ENCODE results near the gene GPX4.

GPX4 gene

GRCh38 chr19:1116726-1117581, 13.2 kb downstream of the GPX4 start:
- H3K27me3 ChIP-seq (ENCODE audit: control insufficient read depth in 1 of 2, insufficient read depth in 2 of 2, low read length in 2 of 2), result no peaks in the 10 kb centered on the region
- no peak overlapping the region for H3K4me3 ChIP-seq (ENCODE audit: low read depth in 1 of 2, low read length in 2 of 2)
- H3K4me1 ChIP-seq (ENCODE audit: insufficient read depth, low read length), result peaks cover 15% of the 10 kb centered on the region
- peaks cover 51% of the 10 kb centered on the region for H3K36me3 ChIP-seq (ENCODE audit: insufficient read depth, low read length)
- H3K27ac ChIP-seq (ENCODE audit: low read depth, low read length), result no peak overlapping the region
- no peak overlapping the region for H3K9ac ChIP-seq (ENCODE audit: low read length)
- H3K9me3 ChIP-seq (ENCODE audit: low read length), result no peaks in the 10 kb centered on the region

GRCh38 chr19:1117654-1118053, 13.9 kb downstream of the GPX4 start:
- Histone ChIP-seq H3K27ac (ENCODE audit: low read depth, low read length) (no peak overlapping the region), H3K36me3 (ENCODE audit: insufficient read depth, low read length) (peaks cover 51% of the 10 kb centered on the region)

GRCh38 chr19:1118999-1119398, 15.2 kb downstream of the GPX4 start:
- no peaks in the 10 kb centered on the region for H3K9me3 ChIP-seq (ENCODE audit: low read length)
- no peak overlapping the region for H3K27ac ChIP-seq (ENCODE audit: low read depth, low read length)
- no peaks in the 10 kb centered on the region for H3K27me3 ChIP-seq (ENCODE audit: control insufficient read depth in 1 of 2, insufficient read depth in 2 of 2, low read length in 2 of 2)
- no peak overlapping the region for H3K4me3 ChIP-seq (ENCODE audit: low read depth in 1 of 2, low read length in 2 of 2)
- H3K9ac ChIP-seq (ENCODE audit: low read length), result no peak overlapping the region
- peaks cover under 1% of the 10 kb centered on the region for H3K4me1 ChIP-seq (ENCODE audit: insufficient read depth, low read length)
- peaks cover 57% of the 10 kb centered on the region for H3K36me3 ChIP-seq (ENCODE audit: insufficient read depth, low read length)

More at GRCh38 chr19:1117654-1118053, 13.9 kb downstream of the GPX4 start:
- no peaks in the 10 kb centered on the region for H3K9me3 ChIP-seq (ENCODE audit: low read length)
- no peaks in the 10 kb centered on the region for H3K27me3 ChIP-seq (ENCODE audit: control insufficient read depth in 1 of 2, insufficient read depth in 2 of 2, low read length in 2 of 2)
- H3K4me1 ChIP-seq (ENCODE audit: insufficient read depth, low read length), result peaks cover 13% of the 10 kb centered on the region
- H3K4me3 ChIP-seq (ENCODE audit: low read depth in 1 of 2, low read length in 2 of 2), result no peak overlapping the region
- H3K9ac ChIP-seq (ENCODE audit: low read length), result no peak overlapping the region

DNA sequence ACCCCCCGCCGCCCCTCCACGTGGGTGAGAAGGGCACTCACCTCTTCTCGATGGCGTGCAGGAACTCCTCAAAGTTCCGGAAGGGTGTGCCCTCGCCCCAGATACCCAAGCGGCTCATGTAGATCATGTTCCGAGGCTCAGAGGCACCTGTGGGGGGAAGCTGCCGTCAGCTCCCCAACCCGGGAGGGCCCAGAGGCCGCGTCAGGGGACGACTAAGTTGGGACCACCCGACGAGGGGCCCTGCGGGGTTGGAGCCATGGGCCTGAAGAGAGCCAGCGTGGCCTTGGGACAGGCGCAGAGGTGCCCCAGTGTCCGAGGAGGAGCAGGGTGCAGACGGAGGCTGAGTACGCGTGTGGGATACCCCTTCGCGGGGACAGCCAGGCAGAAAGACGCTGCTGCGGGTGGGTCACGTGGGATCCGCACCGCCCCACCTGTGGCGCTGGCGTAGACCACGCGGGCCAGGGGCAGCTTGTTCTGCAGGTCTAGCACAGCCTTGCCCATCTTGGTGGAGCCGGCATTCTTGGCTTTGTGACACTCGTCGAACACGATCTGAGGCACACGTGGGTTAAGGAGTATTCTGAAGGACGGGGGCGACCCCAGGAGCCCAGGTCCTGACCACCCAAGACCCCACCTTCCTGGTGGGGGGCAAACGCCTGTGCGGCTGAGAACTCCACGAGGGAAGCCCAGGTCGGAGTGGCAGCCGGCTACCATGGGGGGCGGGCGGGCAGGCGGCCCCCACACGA, 15.9 kb downstream of the GPX4 start:
- peaks cover 51% of the 10 kb centered on the region for H3K36me3 ChIP-seq (ENCODE audit: insufficient read depth, low read length)

GRCh38 chr19:1121395-1121794, 17.6 kb downstream of the GPX4 start:
- H3K27ac ChIP-seq (ENCODE audit: low read depth, low read length), result no peak overlapping the region
- no peaks in the 10 kb centered on the region for H3K9me3 ChIP-seq (ENCODE audit: low read length)
- no peaks in the 10 kb centered on the region for H3K4me1 ChIP-seq (ENCODE audit: insufficient read depth, low read length)
- no peak overlapping the region for H3K9ac ChIP-seq (ENCODE audit: low read length)
- H3K36me3 ChIP-seq (ENCODE audit: insufficient read depth, low read length), result peaks cover 50% of the 10 kb centered on the region
- no peak overlapping the region for H3K4me3 ChIP-seq (ENCODE audit: low read depth in 1 of 2, low read length in 2 of 2)
- no peaks in the 10 kb centered on the region for H3K27me3 ChIP-seq (ENCODE audit: control insufficient read depth in 1 of 2, insufficient read depth in 2 of 2, low read length in 2 of 2)

More for the DNA sequence above, 15.9 kb downstream of the GPX4 start:
- no peaks in the 10 kb centered on the region for H3K4me1 ChIP-seq (ENCODE audit: insufficient read depth, low read length)
- no peak overlapping the region for H3K4me3 ChIP-seq (ENCODE audit: low read depth in 1 of 2, low read length in 2 of 2)
- no peak overlapping the region for H3K27ac ChIP-seq (ENCODE audit: low read depth, low read length)
- H3K27me3 ChIP-seq (ENCODE audit: control insufficient read depth in 1 of 2, insufficient read depth in 2 of 2, low read length in 2 of 2), result no peaks in the 10 kb centered on the region
- H3K9ac ChIP-seq (ENCODE audit: low read length), result no peak overlapping the region
- no peaks in the 10 kb centered on the region for H3K9me3 ChIP-seq (ENCODE audit: low read length)

DNA sequence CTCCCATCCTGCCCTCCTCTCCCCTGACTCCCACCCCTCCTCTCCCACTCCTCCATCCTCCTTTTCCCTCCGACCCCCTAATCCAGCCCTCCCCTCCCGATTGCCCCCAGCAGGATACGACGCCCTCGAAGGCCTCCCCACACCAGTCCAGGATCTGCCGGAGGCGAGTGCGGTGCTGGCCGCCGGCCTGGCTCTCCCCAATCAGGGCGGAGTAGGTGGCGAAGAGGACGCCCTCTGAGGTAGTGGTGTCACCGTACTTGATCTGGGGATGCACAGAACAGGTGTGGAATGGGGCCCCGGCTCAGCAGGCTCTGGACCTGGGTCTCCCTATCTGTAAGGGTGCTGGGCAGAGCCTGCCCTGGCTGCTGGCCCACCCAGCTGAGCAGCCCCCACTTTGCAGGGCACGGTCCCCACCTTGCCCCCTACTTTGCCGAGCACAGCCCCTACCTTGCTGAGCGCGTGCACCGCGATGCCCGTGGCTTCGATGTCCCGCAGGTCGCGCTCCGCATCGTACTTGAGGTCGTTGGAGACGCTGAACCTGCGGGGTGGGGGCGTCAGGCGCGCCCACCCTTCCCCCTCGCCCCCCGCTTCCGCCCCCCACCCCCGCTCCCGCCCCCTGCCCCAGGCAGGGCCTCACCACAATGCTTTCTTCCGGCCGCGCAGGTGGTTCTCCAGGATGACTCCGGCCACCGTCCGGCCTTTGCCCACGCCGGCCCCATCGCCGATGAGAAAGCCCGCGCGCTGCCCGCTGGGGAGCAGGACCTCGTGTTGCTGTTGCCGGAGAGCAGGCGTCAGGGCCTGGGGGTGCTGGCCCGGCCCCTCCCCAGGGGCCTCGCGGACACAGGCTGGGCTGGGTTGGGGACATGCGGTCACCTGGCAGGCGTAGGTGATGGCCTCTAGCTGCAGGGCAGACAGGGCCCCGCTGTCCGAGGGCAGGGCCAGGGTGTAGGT, 18.5 kb downstream of the GPX4 start:
- no peak overlapping the region for H3K9ac ChIP-seq (ENCODE audit: low read length)
- H3K4me1 ChIP-seq (ENCODE audit: insufficient read depth, low read length), result no peaks in the 10 kb centered on the region
- H3K4me3 ChIP-seq (ENCODE audit: low read depth in 1 of 2, low read length in 2 of 2), result no peak overlapping the region
- H3K27me3 ChIP-seq (ENCODE audit: control insufficient read depth in 1 of 2, insufficient read depth in 2 of 2, low read length in 2 of 2), result no peaks in the 10 kb centered on the region
- H3K9me3 ChIP-seq (ENCODE audit: low read length), result no peaks in the 10 kb centered on the region
- H3K27ac ChIP-seq (ENCODE audit: low read depth, low read length), result no peak overlapping the region
- peaks cover 48% of the 10 kb centered on the region for H3K36me3 ChIP-seq (ENCODE audit: insufficient read depth, low read length)

DNA sequence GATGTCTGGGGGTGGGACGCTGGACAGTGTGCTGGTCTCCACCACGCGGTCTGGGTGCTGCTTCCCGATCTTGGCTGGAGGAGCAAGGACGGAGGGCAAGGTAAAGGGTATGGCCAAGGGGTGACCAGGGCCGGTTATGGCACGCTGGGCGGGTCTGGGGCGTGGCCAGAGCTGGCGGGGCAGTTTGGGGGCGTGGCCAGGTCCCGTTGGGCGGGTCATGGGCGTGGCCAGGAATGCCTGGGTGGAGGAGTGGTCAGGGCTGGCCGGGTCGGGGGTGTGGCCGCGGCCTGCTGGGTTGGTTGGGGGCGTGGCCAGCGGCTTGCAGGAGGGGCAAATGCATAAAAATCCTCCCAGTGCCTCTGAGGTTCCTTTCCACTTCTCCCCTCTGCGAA, 19.2 kb downstream of the GPX4 start:
- Histone ChIP-seq H3K9ac (ENCODE audit: low read length) (no peak overlapping the region), H3K36me3 (ENCODE audit: insufficient read depth, low read length) (peaks cover 43% of the 10 kb centered on the region), H3K27ac (ENCODE audit: low read depth, low read length) (no peak overlapping the region), H3K4me3 (ENCODE audit: low read depth in 1 of 2, low read length in 2 of 2) (no peak overlapping the region), H3K9me3 (ENCODE audit: low read length) (no peaks in the 10 kb centered on the region), H3K4me1 (ENCODE audit: insufficient read depth, low read length) (no peaks in the 10 kb centered on the region), H3K27me3 (ENCODE audit: control insufficient read depth in 1 of 2, insufficient read depth in 2 of 2, low read length in 2 of 2) (no peaks in the 10 kb centered on the region)

- H3K27ac ChIP-seq (ENCODE audit: low read depth, low read length), result no peak overlapping the region
- H3K4me1 ChIP-seq (ENCODE audit: insufficient read depth, low read length), result no peaks in the 10 kb centered on the region
- peaks cover 39% of the 10 kb centered on the region for H3K36me3 ChIP-seq (ENCODE audit: insufficient read depth, low read length)
- no peak overlapping the region for H3K4me3 ChIP-seq (ENCODE audit: low read depth in 1 of 2, low read length in 2 of 2)
- H3K9me3 ChIP-seq (ENCODE audit: low read length), result no peaks in the 10 kb centered on the region
- H3K27me3 ChIP-seq (ENCODE audit: control insufficient read depth in 1 of 2, insufficient read depth in 2 of 2, low read length in 2 of 2), result no peaks in the 10 kb centered on the region
- H3K9ac ChIP-seq (ENCODE audit: low read length), result no peak overlapping the region
These were observed 19.6 kb downstream of the GPX4 start for GRCh38 chr19:1123381-1123780.

DNA sequence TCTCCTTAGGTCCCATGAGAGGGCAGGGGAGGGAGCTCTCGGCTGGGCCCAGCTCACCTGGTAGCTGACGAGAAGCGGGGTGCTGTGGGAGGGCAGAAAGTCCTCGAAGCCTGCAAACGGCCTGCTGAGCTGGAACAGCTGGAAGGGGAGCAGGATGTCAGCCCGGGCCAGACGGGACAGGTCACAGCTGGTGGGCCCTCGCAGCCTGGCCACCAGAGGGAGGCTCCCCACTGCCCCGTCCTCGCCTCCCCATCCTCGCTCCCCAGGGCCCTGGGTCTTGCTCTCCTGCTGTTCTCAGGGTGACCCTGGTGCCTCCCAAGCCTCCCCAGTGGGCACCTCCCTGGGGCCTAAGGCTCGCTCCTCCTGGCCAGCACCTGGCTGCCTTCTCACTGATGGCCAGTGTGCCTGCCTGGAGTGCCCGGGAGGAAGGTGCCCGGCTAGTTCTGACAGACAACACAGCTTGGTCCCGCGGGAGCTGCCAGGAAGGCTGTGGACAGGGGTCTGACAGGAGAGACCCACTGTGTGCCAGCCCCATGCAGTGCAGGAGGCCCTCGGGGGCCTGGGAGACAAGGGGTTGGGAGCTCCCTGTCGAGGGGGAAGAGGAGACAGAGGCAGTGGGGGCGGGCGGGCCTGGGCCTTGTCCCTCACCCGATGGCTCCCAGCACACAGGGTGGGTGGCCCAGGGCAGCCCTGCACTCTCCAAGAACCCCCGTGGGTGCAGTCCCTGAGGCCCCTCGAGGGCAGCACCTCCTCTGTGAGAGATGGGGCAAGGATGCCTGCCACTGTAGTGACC, 20.3 kb downstream of the GPX4 start:
- Histone ChIP-seq H3K36me3 (ENCODE audit: insufficient read depth, low read length) (peaks cover 32% of the 10 kb centered on the region), H3K4me1 (ENCODE audit: insufficient read depth, low read length) (no peaks in the 10 kb centered on the region), H3K9ac (ENCODE audit: low read length) (no peak overlapping the region), H3K27ac (ENCODE audit: low read depth, low read length) (no peak overlapping the region), H3K4me3 (ENCODE audit: low read depth in 1 of 2, low read length in 2 of 2) (no peak overlapping the region), H3K9me3 (ENCODE audit: low read length) (no peaks in the 10 kb centered on the region), H3K27me3 (ENCODE audit: control insufficient read depth in 1 of 2, insufficient read depth in 2 of 2, low read length in 2 of 2) (no peaks in the 10 kb centered on the region)

- Histone ChIP-seq H3K27me3 (ENCODE audit: control insufficient read depth in 1 of 2, insufficient read depth in 2 of 2, low read length in 2 of 2) (no peaks in the 10 kb centered on the region), H3K9ac (ENCODE audit: low read length) (no peak overlapping the region), H3K27ac (ENCODE audit: low read depth, low read length) (no peak overlapping the region), H3K9me3 (ENCODE audit: low read length) (no peaks in the 10 kb centered on the region), H3K4me1 (ENCODE audit: insufficient read depth, low read length) (no peaks in the 10 kb centered on the region), H3K4me3 (ENCODE audit: low read depth in 1 of 2, low read length in 2 of 2) (no peak overlapping the region), H3K36me3 (ENCODE audit: insufficient read depth, low read length) (peaks cover 25% of the 10 kb centered on the region)
These were observed 22.0 kb downstream of the GPX4 start for GRCh38 chr19:1125601-1126467.

Data from muscle layer of colon (tissue), 2 donors.